ENCODE data around the gene RCOR1.

GRCh38 chr14:102663440-102663839 is 71.0 kb downstream of the RCOR1 start:
- TF ChIP-seq, protein P1, sequence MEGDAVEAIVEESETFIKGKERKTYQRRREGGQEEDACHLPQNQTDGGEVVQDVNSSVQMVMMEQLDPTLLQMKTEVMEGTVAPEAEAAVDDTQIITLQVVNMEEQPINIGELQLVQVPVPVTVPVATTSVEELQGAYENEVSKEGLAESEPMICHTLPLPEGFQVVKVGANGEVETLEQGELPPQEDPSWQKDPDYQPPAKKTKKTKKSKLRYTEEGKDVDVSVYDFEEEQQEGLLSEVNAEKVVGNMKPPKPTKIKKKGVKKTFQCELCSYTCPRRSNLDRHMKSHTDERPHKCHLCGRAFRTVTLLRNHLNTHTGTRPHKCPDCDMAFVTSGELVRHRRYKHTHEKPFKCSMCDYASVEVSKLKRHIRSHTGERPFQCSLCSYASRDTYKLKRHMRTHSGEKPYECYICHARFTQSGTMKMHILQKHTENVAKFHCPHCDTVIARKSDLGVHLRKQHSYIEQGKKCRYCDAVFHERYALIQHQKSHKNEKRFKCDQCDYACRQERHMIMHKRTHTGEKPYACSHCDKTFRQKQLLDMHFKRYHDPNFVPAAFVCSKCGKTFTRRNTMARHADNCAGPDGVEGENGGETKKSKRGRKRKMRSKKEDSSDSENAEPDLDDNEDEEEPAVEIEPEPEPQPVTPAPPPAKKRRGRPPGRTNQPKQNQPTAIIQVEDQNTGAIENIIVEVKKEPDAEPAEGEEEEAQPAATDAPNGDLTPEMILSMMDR (IDR thresholded peaks at IDR 0.05) = no peak
- no peak for TF ChIP-seq EZH2 (IDR thresholded peaks at IDR 0.05; ENCODE audit: borderline replicate concordance, insufficient read depth, low read depth, low read length, poor library complexity, severe bottlenecking)

Data from B cell (primary cell).